WTC11 (cell line): ENCODE data around the gene CLDN20. TPM values are rescaled to one million over a fixed set of nuclear protein-coding genes. Genes with fewer than 3 reads are reported as not detected.

Experiments used
- ATAC-seq: fragments of 200-7000 bp; cut with Tn5 transposase; 2 replicates; pipeline ENCODE4 v1.10.0; 2021; ENCODE audit warnings: mild to moderate bottlenecking, moderate library complexity
- CTCF ChIA-PET: fragments of 300-600 bp; sonication (Branson Sonifier 250); formaldehyde crosslinking; loops from one replicate; lab custom pipeline; 2021; ENCODE audit warnings: antibody characterized with exemption; lab: Charles Lee
- POLR2A ChIA-PET: fragments of 350-600 bp; sonication (Branson Sonifier 250); formaldehyde crosslinking; loops from one replicate; lab custom pipeline; 2021; ENCODE audit warnings: antibody characterized with exemption; lab: Charles Lee
- DNase-seq: peaks from one replicate; pipeline ENCODE4 v3.0.0; 2021; ENCODE audit warnings: low spot score
- H3K27ac Mint-ChIP-seq: 2 replicates; pipeline ENCODE4 v1.8.0; 2021; ENCODE audit warnings: mixed read lengths
- H3K27me3 Mint-ChIP-seq: 2 replicates; pipeline ENCODE4 v1.8.0; 2021; ENCODE audit warnings: low read depth, mild to moderate bottlenecking, moderate library complexity, mixed read lengths
- H3K36me3 Mint-ChIP-seq: 2 replicates; pipeline ENCODE4 v1.8.0; 2021; ENCODE audit warnings: mixed read lengths
- H3K4me1 Mint-ChIP-seq: 2 replicates; pipeline ENCODE4 v1.8.0; 2022; ENCODE audit warnings: mixed read lengths
- H3K4me3 Mint-ChIP-seq: 2 replicates; pipeline ENCODE4 v1.8.0; 2021; ENCODE audit warnings: mild to moderate bottlenecking, moderate library complexity, mixed read lengths
- H3K9me3 Mint-ChIP-seq: 2 replicates; pipeline ENCODE4 v1.8.0; 2021; ENCODE audit warnings: mixed read lengths
- CREM ChIP-seq: sonication (generic); formaldehyde crosslinking; IDR thresholded peaks from 2 replicates; pipeline ENCODE4 v1.8.1; 2022; ENCODE audit warnings: mild to moderate bottlenecking, missing genetic modification reagents, moderate library complexity
- ELF4 ChIP-seq: sonication (generic); formaldehyde crosslinking; IDR thresholded peaks from 2 replicates; pipeline ENCODE4 v1.8.1; 2022; ENCODE audit warnings: low read depth, mild to moderate bottlenecking, moderate library complexity, missing genetic modification reagents
- ETV6 ChIP-seq: sonication (generic); formaldehyde crosslinking; IDR thresholded peaks from 2 replicates; pipeline ENCODE4 v1.8.1; 2022; ENCODE audit warnings: mild to moderate bottlenecking, missing genetic modification reagents
- FOXK1 ChIP-seq: sonication (generic); formaldehyde crosslinking; IDR thresholded peaks from 2 replicates; pipeline ENCODE4 v1.8.0; 2022; ENCODE audit warnings: mild to moderate bottlenecking, moderate library complexity, missing genetic modification reagents
- GABPB1 ChIP-seq: sonication (generic); formaldehyde crosslinking; IDR thresholded peaks from 2 replicates; pipeline ENCODE4 v1.8.1; 2023; ENCODE audit warnings: mild to moderate bottlenecking, missing genetic modification reagents
- MXD4 ChIP-seq: fragments of 250-450 bp; sonication (Bioruptor Pico); IDR thresholded peaks from 2 replicates; pipeline ENCODE4 v1.8.0; 2021; ENCODE audit warnings: mild to moderate bottlenecking, moderate library complexity, borderline replicate concordance
- MYBL2 ChIP-seq: sonication (generic); formaldehyde crosslinking; IDR thresholded peaks from 2 replicates; pipeline ENCODE4 v1.8.1; 2023; ENCODE audit warnings: mild to moderate bottlenecking, moderate library complexity, missing genetic modification reagents
- NFATC4 ChIP-seq: fragments of 250-450 bp; sonication (Bioruptor Pico); IDR thresholded peaks from 2 replicates; pipeline ENCODE4 v1.9.0; 2021; ENCODE audit warnings: mild to moderate bottlenecking
- NR3C1 ChIP-seq: sonication (generic); formaldehyde crosslinking; conservative IDR thresholded peaks from 2 replicates; pipeline ENCODE4 v1.8.1; 2023; ENCODE audit warnings: low read depth, mild to moderate bottlenecking, missing genetic modification reagents
- TEAD1 ChIP-seq: sonication (generic); formaldehyde crosslinking; IDR thresholded peaks from 2 replicates; pipeline ENCODE4 v1.8.0; 2022; ENCODE audit warnings: mild to moderate bottlenecking, missing genetic modification reagents
- TP53 ChIP-seq: sonication (generic); formaldehyde crosslinking; IDR thresholded peaks from 2 replicates; pipeline ENCODE4 v1.8.1; 2023; ENCODE audit warnings: mild to moderate bottlenecking, missing genetic modification reagents
- ZNF121 ChIP-seq: sonication (generic); formaldehyde crosslinking; IDR thresholded peaks from 2 replicates; pipeline ENCODE4 v1.8.0; 2023; ENCODE audit warnings: missing genetic modification reagents
- ZNF317 ChIP-seq: sonication (generic); formaldehyde crosslinking; IDR thresholded peaks from 2 replicates; pipeline ENCODE4 v1.8.1; 2023; ENCODE audit warnings: low read depth, mild to moderate bottlenecking, moderate library complexity, missing genetic modification reagents, borderline replicate concordance
- ZNF416 ChIP-seq: fragments of 250-450 bp; sonication (Bioruptor Pico); IDR thresholded peaks from 2 replicates; pipeline ENCODE4 v1.9.0; 2021; ENCODE audit warnings: mild to moderate bottlenecking, inconsistent platforms
- total RNA-seq: library from RNA; stranded (reverse); gene quantifications from 3 replicates; pipeline ENCODE4 v1.2.3, GENCODE V29; 2021
- TF ChIP-seq, protein P1 (sequence below): sonication (generic); formaldehyde crosslinking; IDR thresholded peaks from 2 replicates; pipeline ENCODE4 v1.8.1; 2022; ENCODE audit warnings: mild to moderate bottlenecking, moderate library complexity, missing genetic modification reagents
- TF ChIP-seq, protein P2 (sequence below): sonication (generic); formaldehyde crosslinking; conservative IDR thresholded peaks from 2 replicates; pipeline ENCODE4 v1.8.1; 2023; ENCODE audit warnings: mild to moderate bottlenecking, low read depth, missing genetic modification reagents, moderate library complexity
- TF ChIP-seq, protein P3 (sequence below): fragments of 200-600 bp; IDR thresholded peaks from 2 replicates; pipeline ENCODE4 v1.8.0; 2022; ENCODE audit warnings: antibody characterized with exemption
- TF ChIP-seq, protein P4 (sequence below): sonication (generic); formaldehyde crosslinking; IDR thresholded peaks from 2 replicates; pipeline ENCODE4 v1.8.1; 2022; ENCODE audit warnings: mild to moderate bottlenecking, missing genetic modification reagents, moderate library complexity, borderline replicate concordance
- TF ChIP-seq, protein P5 (sequence below): sonication (generic); formaldehyde crosslinking; conservative IDR thresholded peaks from 2 replicates; pipeline ENCODE4 v1.8.1; 2022; ENCODE audit warnings: mild to moderate bottlenecking, missing genetic modification reagents
- TF ChIP-seq, protein P6 (sequence below): sonication (generic); formaldehyde crosslinking; IDR thresholded peaks from 2 replicates; pipeline ENCODE4 v1.8.1; 2022; ENCODE audit warnings: low read depth, missing genetic modification reagents, borderline replicate concordance
- TF ChIP-seq, protein P7 (sequence below): sonication (generic); formaldehyde crosslinking; IDR thresholded peaks from 2 replicates; pipeline ENCODE4 v1.8.1; 2022; ENCODE audit warnings: missing genetic modification reagents, borderline replicate concordance

The CLDN20 gene
- total RNA-seq, 1 experiment from 2014 or later: not detected

DNA sequence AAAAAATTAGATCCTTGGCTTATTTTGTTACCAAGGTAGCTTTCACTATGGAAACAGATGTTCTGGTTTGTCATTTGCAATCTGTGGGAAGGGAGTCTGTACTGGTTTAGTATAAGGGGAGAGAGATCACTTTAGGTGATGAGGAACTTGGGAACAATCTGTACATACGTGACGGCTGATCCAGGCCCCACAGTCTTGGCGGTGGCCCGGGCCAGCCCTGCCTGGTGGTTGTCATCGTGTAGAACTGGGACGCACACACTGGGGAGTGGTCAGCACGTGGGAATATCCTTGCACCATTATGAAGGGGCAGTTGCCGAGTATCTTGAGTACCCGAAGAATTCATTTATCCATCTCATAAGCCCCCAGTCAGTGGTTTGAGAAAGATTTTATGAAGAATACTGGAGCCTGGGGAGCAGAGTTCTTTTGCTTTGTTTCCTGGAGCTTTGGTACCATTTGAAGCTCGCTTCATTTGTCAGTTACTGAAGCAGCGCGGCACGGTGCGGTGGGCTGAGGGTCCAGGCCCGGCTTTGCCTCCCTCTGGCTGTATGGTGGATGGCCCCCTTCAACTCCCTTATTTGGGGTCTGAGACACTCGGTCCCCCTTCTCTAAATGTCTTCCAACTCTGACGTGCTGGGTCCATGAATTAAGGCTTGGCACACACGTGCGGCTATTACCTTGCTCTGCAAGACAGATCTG lies 22.8 kb upstream of the CLDN20 start:
- ChIA-PET CTCF (no interaction called here), POLR2A (no interaction called here)
- H3K4me1 Mint-ChIP-seq: no peaks in the 10 kb centered on the region
- H3K4me3 Mint-ChIP-seq: no peak overlapping the region
- peaks cover 64% of the 10 kb centered on the region for H3K36me3 Mint-ChIP-seq
- no peak overlapping the region for H3K27ac Mint-ChIP-seq
- ATAC-seq (no peak), DNase-seq (no peak)
- peaks cover 3% of the 10 kb centered on the region; the same call in 1 of the 2 replicates for H3K27me3 Mint-ChIP-seq
- TF ChIP-seq FOXK1 (CRISPR knock-in tag) (no peak), TP53 (CRISPR knock-in tag) (no peak), ZNF121 (no peak), NFATC4 (no peak), MYBL2 (CRISPR knock-in tag) (no peak)
- TF ChIP-seq, protein P1, sequence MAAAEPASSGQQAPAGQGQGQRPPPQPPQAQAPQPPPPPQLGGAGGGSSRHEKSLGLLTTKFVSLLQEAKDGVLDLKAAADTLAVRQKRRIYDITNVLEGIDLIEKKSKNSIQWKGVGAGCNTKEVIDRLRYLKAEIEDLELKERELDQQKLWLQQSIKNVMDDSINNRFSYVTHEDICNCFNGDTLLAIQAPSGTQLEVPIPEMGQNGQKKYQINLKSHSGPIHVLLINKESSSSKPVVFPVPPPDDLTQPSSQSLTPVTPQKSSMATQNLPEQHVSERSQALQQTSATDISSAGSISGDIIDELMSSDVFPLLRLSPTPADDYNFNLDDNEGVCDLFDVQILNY (CRISPR knock-in tag): no peak
- TF ChIP-seq, protein P2, sequence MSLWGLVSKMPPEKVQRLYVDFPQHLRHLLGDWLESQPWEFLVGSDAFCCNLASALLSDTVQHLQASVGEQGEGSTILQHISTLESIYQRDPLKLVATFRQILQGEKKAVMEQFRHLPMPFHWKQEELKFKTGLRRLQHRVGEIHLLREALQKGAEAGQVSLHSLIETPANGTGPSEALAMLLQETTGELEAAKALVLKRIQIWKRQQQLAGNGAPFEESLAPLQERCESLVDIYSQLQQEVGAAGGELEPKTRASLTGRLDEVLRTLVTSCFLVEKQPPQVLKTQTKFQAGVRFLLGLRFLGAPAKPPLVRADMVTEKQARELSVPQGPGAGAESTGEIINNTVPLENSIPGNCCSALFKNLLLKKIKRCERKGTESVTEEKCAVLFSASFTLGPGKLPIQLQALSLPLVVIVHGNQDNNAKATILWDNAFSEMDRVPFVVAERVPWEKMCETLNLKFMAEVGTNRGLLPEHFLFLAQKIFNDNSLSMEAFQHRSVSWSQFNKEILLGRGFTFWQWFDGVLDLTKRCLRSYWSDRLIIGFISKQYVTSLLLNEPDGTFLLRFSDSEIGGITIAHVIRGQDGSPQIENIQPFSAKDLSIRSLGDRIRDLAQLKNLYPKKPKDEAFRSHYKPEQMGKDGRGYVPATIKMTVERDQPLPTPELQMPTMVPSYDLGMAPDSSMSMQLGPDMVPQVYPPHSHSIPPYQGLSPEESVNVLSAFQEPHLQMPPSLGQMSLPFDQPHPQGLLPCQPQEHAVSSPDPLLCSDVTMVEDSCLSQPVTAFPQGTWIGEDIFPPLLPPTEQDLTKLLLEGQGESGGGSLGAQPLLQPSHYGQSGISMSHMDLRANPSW (CRISPR knock-in tag): no peak
- H3K9me3 Mint-ChIP-seq: peaks cover 36% of the 10 kb centered on the region

DNA sequence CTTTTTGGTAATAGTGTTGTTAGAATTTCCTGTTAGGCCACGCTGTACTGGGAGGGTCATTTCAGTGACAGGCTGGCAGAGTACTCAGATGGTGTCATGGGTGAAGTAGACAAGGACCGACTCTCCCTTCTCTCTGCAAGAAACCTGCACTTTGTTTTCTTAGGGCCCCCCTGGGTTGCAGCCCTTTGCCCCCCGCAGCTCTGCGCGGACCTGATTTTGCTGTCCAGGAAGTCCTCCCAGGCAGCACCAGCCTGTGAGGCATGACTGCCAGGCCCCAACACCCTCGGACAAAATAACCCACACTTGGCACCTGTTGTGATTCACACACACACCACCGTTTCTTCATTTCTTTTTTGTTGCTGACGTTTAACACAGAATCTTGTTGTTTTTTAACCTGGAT lies 21.8 kb upstream of the CLDN20 start:
- peaks cover 62% of the 10 kb centered on the region for H3K36me3 Mint-ChIP-seq
- no peaks in the 10 kb centered on the region for H3K4me1 Mint-ChIP-seq
- TF ChIP-seq MXD4 (CRISPR knock-in tag): no peak
- no peak for TF ChIP-seq ETV6
- TF ChIP-seq, protein P3, sequence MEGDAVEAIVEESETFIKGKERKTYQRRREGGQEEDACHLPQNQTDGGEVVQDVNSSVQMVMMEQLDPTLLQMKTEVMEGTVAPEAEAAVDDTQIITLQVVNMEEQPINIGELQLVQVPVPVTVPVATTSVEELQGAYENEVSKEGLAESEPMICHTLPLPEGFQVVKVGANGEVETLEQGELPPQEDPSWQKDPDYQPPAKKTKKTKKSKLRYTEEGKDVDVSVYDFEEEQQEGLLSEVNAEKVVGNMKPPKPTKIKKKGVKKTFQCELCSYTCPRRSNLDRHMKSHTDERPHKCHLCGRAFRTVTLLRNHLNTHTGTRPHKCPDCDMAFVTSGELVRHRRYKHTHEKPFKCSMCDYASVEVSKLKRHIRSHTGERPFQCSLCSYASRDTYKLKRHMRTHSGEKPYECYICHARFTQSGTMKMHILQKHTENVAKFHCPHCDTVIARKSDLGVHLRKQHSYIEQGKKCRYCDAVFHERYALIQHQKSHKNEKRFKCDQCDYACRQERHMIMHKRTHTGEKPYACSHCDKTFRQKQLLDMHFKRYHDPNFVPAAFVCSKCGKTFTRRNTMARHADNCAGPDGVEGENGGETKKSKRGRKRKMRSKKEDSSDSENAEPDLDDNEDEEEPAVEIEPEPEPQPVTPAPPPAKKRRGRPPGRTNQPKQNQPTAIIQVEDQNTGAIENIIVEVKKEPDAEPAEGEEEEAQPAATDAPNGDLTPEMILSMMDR: no peak
- H3K4me3 Mint-ChIP-seq: no peak overlapping the region
- no peak overlapping the region for H3K27ac Mint-ChIP-seq
- DNase-seq (no peak), ATAC-seq (no peak)
- POLR2A ChIA-PET: no interaction called here
- H3K9me3 Mint-ChIP-seq: peaks cover 30% of the 10 kb centered on the region
- CTCF ChIA-PET: no interaction called here
- peaks cover 3% of the 10 kb centered on the region; the same call in 1 of the 2 replicates for H3K27me3 Mint-ChIP-seq

DNA sequence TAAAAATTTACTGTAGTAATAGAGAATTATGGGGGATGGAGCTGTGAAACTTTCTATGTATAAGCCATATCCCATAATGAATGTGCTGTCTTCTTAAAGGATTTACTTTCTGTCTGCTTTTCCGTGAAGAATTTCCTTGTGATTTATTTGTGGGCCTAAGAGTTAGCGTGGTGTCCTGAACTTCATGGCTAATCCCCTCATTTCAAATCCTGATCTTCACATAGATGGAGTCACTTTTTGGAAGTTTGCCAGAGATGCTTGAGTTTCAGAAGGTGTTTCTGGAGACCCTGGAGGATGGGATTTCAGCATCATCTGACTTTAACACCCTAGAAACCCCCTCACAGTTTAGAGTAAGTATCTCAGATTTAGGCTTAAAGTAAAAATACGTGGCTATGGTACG lies 19.4 kb upstream of the CLDN20 start:
- H3K27me3 Mint-ChIP-seq: no peaks in the 10 kb centered on the region; the same call in 1 of the 2 replicates
- H3K4me3 Mint-ChIP-seq: no peak overlapping the region
- H3K27ac Mint-ChIP-seq: no peak overlapping the region
- CTCF ChIA-PET: interaction anchor here (1.0 to 1.1 kb wide), 2 partner anchors 67 to 376 kb away, joined by 3 read pairs; no protein-coding TSS in a partner anchor
- DNase-seq: no peak
- no peak for TF ChIP-seq ELF4 (CRISPR knock-in tag)
- TF ChIP-seq CREM (CRISPR knock-in tag): no peak
- TF ChIP-seq, protein P4, sequence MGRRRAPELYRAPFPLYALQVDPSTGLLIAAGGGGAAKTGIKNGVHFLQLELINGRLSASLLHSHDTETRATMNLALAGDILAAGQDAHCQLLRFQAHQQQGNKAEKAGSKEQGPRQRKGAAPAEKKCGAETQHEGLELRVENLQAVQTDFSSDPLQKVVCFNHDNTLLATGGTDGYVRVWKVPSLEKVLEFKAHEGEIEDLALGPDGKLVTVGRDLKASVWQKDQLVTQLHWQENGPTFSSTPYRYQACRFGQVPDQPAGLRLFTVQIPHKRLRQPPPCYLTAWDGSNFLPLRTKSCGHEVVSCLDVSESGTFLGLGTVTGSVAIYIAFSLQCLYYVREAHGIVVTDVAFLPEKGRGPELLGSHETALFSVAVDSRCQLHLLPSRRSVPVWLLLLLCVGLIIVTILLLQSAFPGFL (CRISPR knock-in tag): no peak
- no peak for TF ChIP-seq TEAD1
- TF ChIP-seq, protein P5, sequence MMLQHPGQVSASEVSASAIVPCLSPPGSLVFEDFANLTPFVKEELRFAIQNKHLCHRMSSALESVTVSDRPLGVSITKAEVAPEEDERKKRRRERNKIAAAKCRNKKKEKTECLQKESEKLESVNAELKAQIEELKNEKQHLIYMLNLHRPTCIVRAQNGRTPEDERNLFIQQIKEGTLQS: no peak
- TF ChIP-seq NR3C1 (CRISPR knock-in tag): no peak
- TF ChIP-seq ZNF317 (CRISPR knock-in tag): no peak
- no peak for TF ChIP-seq ZNF416 (CRISPR knock-in tag)
- TF ChIP-seq NFATC4: no peak
- no peak for TF ChIP-seq GABPB1 (CRISPR knock-in tag)
- TF ChIP-seq, protein P6, sequence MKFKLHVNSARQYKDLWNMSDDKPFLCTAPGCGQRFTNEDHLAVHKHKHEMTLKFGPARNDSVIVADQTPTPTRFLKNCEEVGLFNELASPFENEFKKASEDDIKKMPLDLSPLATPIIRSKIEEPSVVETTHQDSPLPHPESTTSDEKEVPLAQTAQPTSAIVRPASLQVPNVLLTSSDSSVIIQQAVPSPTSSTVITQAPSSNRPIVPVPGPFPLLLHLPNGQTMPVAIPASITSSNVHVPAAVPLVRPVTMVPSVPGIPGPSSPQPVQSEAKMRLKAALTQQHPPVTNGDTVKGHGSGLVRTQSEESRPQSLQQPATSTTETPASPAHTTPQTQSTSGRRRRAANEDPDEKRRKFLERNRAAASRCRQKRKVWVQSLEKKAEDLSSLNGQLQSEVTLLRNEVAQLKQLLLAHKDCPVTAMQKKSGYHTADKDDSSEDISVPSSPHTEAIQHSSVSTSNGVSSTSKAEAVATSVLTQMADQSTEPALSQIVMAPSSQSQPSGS: no peak
- TF ChIP-seq, protein P7, sequence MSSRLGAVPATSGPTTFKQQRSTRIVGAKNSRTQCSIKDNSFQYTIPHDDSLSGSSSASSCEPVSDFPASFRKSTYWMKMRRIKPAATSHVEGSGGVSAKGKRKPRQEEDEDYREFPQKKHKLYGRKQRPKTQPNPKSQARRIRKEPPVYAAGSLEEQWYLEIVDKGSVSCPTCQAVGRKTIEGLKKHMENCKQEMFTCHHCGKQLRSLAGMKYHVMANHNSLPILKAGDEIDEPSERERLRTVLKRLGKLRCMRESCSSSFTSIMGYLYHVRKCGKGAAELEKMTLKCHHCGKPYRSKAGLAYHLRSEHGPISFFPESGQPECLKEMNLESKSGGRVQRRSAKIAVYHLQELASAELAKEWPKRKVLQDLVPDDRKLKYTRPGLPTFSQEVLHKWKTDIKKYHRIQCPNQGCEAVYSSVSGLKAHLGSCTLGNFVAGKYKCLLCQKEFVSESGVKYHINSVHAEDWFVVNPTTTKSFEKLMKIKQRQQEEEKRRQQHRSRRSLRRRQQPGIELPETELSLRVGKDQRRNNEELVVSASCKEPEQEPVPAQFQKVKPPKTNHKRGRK (CRISPR knock-in tag): no peak
- ATAC-seq: no peak
- peaks cover 6% of the 10 kb centered on the region for H3K9me3 Mint-ChIP-seq
- H3K36me3 Mint-ChIP-seq: peaks cover 45% of the 10 kb centered on the region
- POLR2A ChIA-PET: no interaction called here
- peaks cover 4% of the 10 kb centered on the region; the same call in 1 of the 2 replicates for H3K4me1 Mint-ChIP-seq
